IMR-90 (cell line): Measurements from ENCODE around the gene NR2F1. TPM values are rescaled to one million over a fixed set of nuclear protein-coding genes. Genes with fewer than 3 reads are reported as not detected.
A peak's percentile ranks its signal among the peaks of the same experiment; 100 is the strongest.

Experiments used
- ATAC-seq: fragments of 200-7000 bp; cut with Tn5 transposase; 2 replicates; pipeline ENCODE4 v1.9.1; 2020; ENCODE audit warnings: low read depth, mild to moderate bottlenecking, moderate library complexity
- BruUV-seq: library from RNA; stranded (reverse); fragments of 400-500 nt; replicated peaks from 2 replicates; lab custom pipeline; 2021; lab: Mats Ljungman, UMichigan
- CTCF ChIA-PET: fragments of 300-600 bp; formaldehyde crosslinking; extraction: SDS; loops from one replicate; lab custom pipeline; 2021; ENCODE audit warnings: antibody characterized with exemption; lab: Yijun Ruan, JAX
- POLR2A ChIA-PET: fragments of 300-600 bp; sonication (Branson Sonifier 250); formaldehyde crosslinking; loops from one replicate; lab custom pipeline; 2022; ENCODE audit warnings: antibody characterized with exemption; ENCODE audit not compliant: unreplicated experiment; lab: Charles Lee
- DNase-seq: peaks from one replicate; pipeline ENCODE4 v3.0.0; 2013
- H2AFZ ChIP-seq: replicated peaks from 2 replicates; pipeline ENCODE3; 2013; ENCODE audit warnings: low read length, mild to moderate bottlenecking; ENCODE audit not compliant: poor library complexity
- H2AK5ac ChIP-seq: 2 replicates; pipeline ENCODE4 v1.6.1; 2013; ENCODE audit warnings: low read depth, low read length, inconsistent platforms
- H2AK9ac ChIP-seq: replicated peaks from 2 replicates; pipeline ENCODE3; 2013; ENCODE audit warnings: mild to moderate bottlenecking, low read depth, low read length, moderate library complexity; ENCODE audit not compliant: poor library complexity
- H2BK120ac ChIP-seq: 2 replicates; pipeline ENCODE4 v1.6.1; 2013; ENCODE audit warnings: low read depth, low read length, inconsistent platforms
- H2BK15ac ChIP-seq: 3 replicates; pipeline ENCODE4 v1.6.1; 2013; ENCODE audit warnings: low read depth, low read length, inconsistent platforms
- H2BK20ac ChIP-seq: 2 replicates; pipeline ENCODE4 v1.6.1; 2013; ENCODE audit warnings: low read depth, mild to moderate bottlenecking, inconsistent platforms, low read length, moderate library complexity
- H2BK5ac ChIP-seq: 2 replicates; pipeline ENCODE4 v1.6.1; 2013; ENCODE audit warnings: mild to moderate bottlenecking, low read depth, low read length, inconsistent platforms; ENCODE audit not compliant: poor library complexity, severe bottlenecking
- H3K14ac ChIP-seq: replicated peaks from 2 replicates; pipeline ENCODE4 v1.6.1; 2013; ENCODE audit warnings: low read depth, low read length, inconsistent platforms
- H3K18ac ChIP-seq: 2 replicates; pipeline ENCODE4 v1.6.1; 2013; ENCODE audit warnings: low read depth, low read length, control low read depth
- H3K23ac ChIP-seq: 2 replicates; pipeline ENCODE4 v1.6.1; 2013; ENCODE audit warnings: low read depth, low read length, inconsistent platforms
- H3K27ac ChIP-seq: 2 replicates; pipeline ENCODE4 v1.5.1; 2013; ENCODE audit warnings: mild to moderate bottlenecking, control low read depth, low read length; ENCODE audit not compliant: insufficient read depth
- H3K27me3 ChIP-seq: 2 replicates; pipeline ENCODE4 v1.6.1; 2013; ENCODE audit warnings: low read length; ENCODE audit not compliant: control insufficient read depth, insufficient read depth
- H3K36me3 ChIP-seq: 2 replicates; pipeline ENCODE4 v1.6.1; 2013; ENCODE audit warnings: low read length, mixed read lengths; ENCODE audit not compliant: control insufficient read depth, insufficient read depth
- H3K4ac ChIP-seq: 2 replicates; pipeline ENCODE4 v1.6.1; 2013; ENCODE audit warnings: low read depth, low read length, inconsistent platforms
- H3K4me1 ChIP-seq: 2 replicates; pipeline ENCODE4 v1.6.1; 2013; ENCODE audit warnings: low read length, mixed read lengths; ENCODE audit not compliant: control insufficient read depth, insufficient read depth
- H3K4me2 ChIP-seq: 2 replicates; pipeline ENCODE4 v1.6.1; 2013; ENCODE audit warnings: low read depth, mild to moderate bottlenecking, control low read depth, low read length, moderate library complexity
- H3K4me3 ChIP-seq: 2 replicates; pipeline ENCODE4 v1.5.1; 2013; ENCODE audit warnings: low read depth, mild to moderate bottlenecking, control low read depth, low read length, moderate library complexity; ENCODE audit not compliant: insufficient read depth
- H3K56ac ChIP-seq: 2 replicates; pipeline ENCODE4 v1.6.1; 2013; ENCODE audit warnings: low read length, inconsistent platforms; ENCODE audit not compliant: insufficient read depth; ENCODE audit errors: extremely low read depth
- H3K79me1 ChIP-seq, 2 experiments: 2 replicates each; pipeline ENCODE4 v1.6.1; 2013; ENCODE audit warnings: low read length in 2 of 2, inconsistent platforms in 1 of 2, low read depth in 1 of 2
- H3K9ac ChIP-seq: 2 replicates; pipeline ENCODE4 v1.6.1; 2013; ENCODE audit warnings: low read depth, low read length, control low read depth
- H3K9me1 ChIP-seq: 2 replicates; pipeline ENCODE4 v1.6.1; 2013; ENCODE audit warnings: low read length, inconsistent platforms; ENCODE audit not compliant: insufficient read depth
- H3K9me3 ChIP-seq: 2 replicates; pipeline ENCODE4 v1.6.1; 2013; ENCODE audit warnings: low read length; ENCODE audit not compliant: control insufficient read depth, insufficient read depth
- H4K20me1 ChIP-seq: 2 replicates; pipeline ENCODE4 v1.6.1; 2013; ENCODE audit warnings: low read length, inconsistent platforms; ENCODE audit not compliant: insufficient read depth
- H4K5ac ChIP-seq: 2 replicates; pipeline ENCODE4 v1.6.1; 2013; ENCODE audit warnings: mild to moderate bottlenecking, low read depth, low read length, control low read depth
- H4K8ac ChIP-seq, 2 experiments: 2 replicates each; pipeline ENCODE4 v1.6.1; 2013; ENCODE audit warnings: low read depth in 2 of 2, low read length in 2 of 2, control low read depth in 1 of 2, inconsistent platforms in 1 of 2
- H4K91ac ChIP-seq: 2 replicates; pipeline ENCODE4 v1.6.1; 2013; ENCODE audit warnings: low read depth, low read length, inconsistent platforms; ENCODE audit not compliant: insufficient read depth
- NFE2L2 ChIP-seq: fragments of 150-350 bp; IDR thresholded peaks from 2 replicates; pipeline ENCODE4 v1.6.1; 2016; ENCODE audit warnings: low read depth, mild to moderate bottlenecking, low read length
- POLR2A ChIP-seq: IDR thresholded peaks from 2 replicates; pipeline ENCODE4 v1.6.1; 2012; ENCODE audit warnings: mild to moderate bottlenecking, low read depth, low read length
- RCOR1 ChIP-seq: IDR thresholded peaks from 2 replicates; pipeline ENCODE4 v1.6.1; 2012; ENCODE audit warnings: mild to moderate bottlenecking, low read length, improper control_type of control experiment; ENCODE audit not compliant: insufficient replicate concordance
- RFX5 ChIP-seq: IDR thresholded peaks from 2 replicates; pipeline ENCODE4 v1.8.0; 2012; ENCODE audit warnings: low read depth, mild to moderate bottlenecking, low read length, moderate library complexity
- WGBS, 2 experiments: methylation state at CpG; one replicate each; pipeline versions ENCODE4 v1.1.5 to v1.1.7; 2013; ENCODE audit warnings: missing lambda C conversion rate in 2 of 2; ENCODE audit not compliant: insufficient read length in 1 of 2; ENCODE audit errors: extremely low coverage in 2 of 2; 5-methylcytosine and 5-hydroxymethylcytosine counted together
- dilution Hi-C: fragments of 300-500 bp; cut with HindIII; formaldehyde crosslinking; loops from one replicate; pipeline ENCODE4 v1.14.3; 2018; ENCODE audit warnings: low sequenced_read_pairs; ENCODE audit not compliant: unreplicated experiment
- in situ Hi-C: fragments of 300-500 bp; cut with MboI; formaldehyde crosslinking; loops from 3 replicates; pipeline ENCODE4 v1.14.3; 2019; ENCODE audit warnings: low sequenced_read_pairs, inconsistent platforms, mixed read lengths
- intact Hi-C: fragments of 100-400 bp; cut with micrococcal nuclease; formaldehyde crosslinking; loops from 2 replicates; pipeline ENCODE4 v1.10.0; 2022
- polyA plus RNA-seq, 3 experiments: library from polyadenylated mRNA; depleted of rRNA; stranded (reverse); fragments of >200 nt; gene quantifications; 2 replicates each; pipeline ENCODE4 v1.2.3, GENCODE V29; 2012; ENCODE audit warnings: low replicate concordance in 1 of 3
- total RNA-seq: library from RNA; depleted of rRNA; stranded (reverse); fragments of >200 nt; gene quantifications from 2 replicates; pipeline ENCODE4 v1.2.3, GENCODE V29; 2012
- TF ChIP-seq, protein P1 (sequence below): conservative IDR thresholded peaks from 2 replicates; pipeline ENCODE4 v1.5.1; 2012; ENCODE audit warnings: mild to moderate bottlenecking, low read depth, low read length, improper control_type of control experiment
- TF ChIP-seq, protein P2 (sequence below): fragments of 150-350 bp; IDR thresholded peaks from 2 replicates; pipeline ENCODE4 v1.6.1; 2016; ENCODE audit warnings: low read depth, mild to moderate bottlenecking, low read length, moderate library complexity, borderline replicate concordance

The NR2F1 gene
- total and polyA plus RNA-seq, 2 of the 4 experiments (the other 2 are of a cell fraction) = 19.0 to 160 TPM

DNA sequence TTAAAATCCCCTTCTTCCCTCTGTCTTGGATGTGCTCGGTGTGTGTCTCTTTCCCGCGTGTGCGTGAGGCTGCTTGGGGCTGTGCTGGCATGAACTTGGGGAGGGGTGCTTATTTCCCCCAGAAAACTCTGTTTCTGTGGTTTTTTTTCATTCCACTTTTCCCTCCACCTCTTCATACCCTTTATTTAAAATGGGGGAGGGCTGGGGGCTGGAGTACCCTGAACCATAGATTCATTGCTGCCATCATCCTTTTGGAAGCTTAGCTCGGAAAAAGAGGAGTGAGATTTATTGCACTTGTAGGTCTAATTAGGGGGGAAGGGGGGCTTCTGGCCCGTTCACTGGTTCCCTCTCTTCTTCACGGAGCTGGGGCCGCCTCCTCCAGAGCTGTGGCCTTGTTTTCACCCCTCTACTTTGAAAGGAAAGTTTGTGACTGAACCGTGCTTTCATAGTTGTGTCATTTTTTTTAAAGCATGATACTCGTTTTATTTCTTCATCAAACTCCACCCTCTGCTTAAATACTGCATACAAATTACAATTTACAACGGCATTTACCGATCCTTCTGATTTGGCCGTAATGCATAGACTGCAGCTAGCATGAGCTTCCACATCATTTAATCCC is 2.9 kb downstream of the NR2F1 start:
- H2BK20ac ChIP-seq = peak overlapping the region; percentile 81
- H3K9ac ChIP-seq = peak overlapping the region; percentile 100
- in situ Hi-C loops = loop anchor here (10.0 to 25.0 kb wide), 4 partner anchors 329 to 1274 kb away; no protein-coding TSS in a partner anchor
- H2AFZ ChIP-seq = peak overlapping the region; percentile 68
- no peaks in the 10 kb centered on the region for H3K9me3 ChIP-seq
- peak; percentile 30; the same call in 1 of the 2 replicates for TF ChIP-seq POLR2A
- TF ChIP-seq, protein P1, sequence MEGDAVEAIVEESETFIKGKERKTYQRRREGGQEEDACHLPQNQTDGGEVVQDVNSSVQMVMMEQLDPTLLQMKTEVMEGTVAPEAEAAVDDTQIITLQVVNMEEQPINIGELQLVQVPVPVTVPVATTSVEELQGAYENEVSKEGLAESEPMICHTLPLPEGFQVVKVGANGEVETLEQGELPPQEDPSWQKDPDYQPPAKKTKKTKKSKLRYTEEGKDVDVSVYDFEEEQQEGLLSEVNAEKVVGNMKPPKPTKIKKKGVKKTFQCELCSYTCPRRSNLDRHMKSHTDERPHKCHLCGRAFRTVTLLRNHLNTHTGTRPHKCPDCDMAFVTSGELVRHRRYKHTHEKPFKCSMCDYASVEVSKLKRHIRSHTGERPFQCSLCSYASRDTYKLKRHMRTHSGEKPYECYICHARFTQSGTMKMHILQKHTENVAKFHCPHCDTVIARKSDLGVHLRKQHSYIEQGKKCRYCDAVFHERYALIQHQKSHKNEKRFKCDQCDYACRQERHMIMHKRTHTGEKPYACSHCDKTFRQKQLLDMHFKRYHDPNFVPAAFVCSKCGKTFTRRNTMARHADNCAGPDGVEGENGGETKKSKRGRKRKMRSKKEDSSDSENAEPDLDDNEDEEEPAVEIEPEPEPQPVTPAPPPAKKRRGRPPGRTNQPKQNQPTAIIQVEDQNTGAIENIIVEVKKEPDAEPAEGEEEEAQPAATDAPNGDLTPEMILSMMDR = no peak
- no peak for TF ChIP-seq RCOR1
- TF ChIP-seq, protein P2, sequence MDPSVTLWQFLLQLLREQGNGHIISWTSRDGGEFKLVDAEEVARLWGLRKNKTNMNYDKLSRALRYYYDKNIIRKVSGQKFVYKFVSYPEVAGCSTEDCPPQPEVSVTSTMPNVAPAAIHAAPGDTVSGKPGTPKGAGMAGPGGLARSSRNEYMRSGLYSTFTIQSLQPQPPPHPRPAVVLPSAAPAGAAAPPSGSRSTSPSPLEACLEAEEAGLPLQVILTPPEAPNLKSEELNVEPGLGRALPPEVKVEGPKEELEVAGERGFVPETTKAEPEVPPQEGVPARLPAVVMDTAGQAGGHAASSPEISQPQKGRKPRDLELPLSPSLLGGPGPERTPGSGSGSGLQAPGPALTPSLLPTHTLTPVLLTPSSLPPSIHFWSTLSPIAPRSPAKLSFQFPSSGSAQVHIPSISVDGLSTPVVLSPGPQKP = no peak
- TF ChIP-seq NFE2L2 = no peak
- no peak for TF ChIP-seq RFX5
- peak overlapping the region; percentile 99 for H3K18ac ChIP-seq
- CTCF ChIA-PET = interaction anchor here (0.7 kb wide), 1 partner anchor 203 kb away, joined by 3 read pairs; no protein-coding TSS in a partner anchor
- peak overlapping the region; percentile 78 for H2AK5ac ChIP-seq
- no peaks in the 10 kb centered on the region for H3K27me3 ChIP-seq
- peak overlapping the region; percentile 97 for H3K4ac ChIP-seq
- H3K56ac ChIP-seq = peak overlapping the region; percentile 89
- peak overlapping the region; percentile 43 for H2AK9ac ChIP-seq
- H3K4me1 ChIP-seq = peaks cover 6% of the 10 kb centered on the region
- peak overlapping the region; percentile 59 to 80 for H4K8ac ChIP-seq
- peak; percentile 45 for DNase-seq
- H2BK5ac ChIP-seq = peak overlapping the region; percentile 99
- peak overlapping the region; percentile 90 for H3K4me2 ChIP-seq
- H3K23ac ChIP-seq = peak overlapping the region; percentile 98
- WGBS, 2 experiments = no CpG with 5 or more reads among the region's 13 CpGs
- H3K27ac ChIP-seq = peak overlapping the region; percentile 100
- dilution Hi-C loops = no loop called here
- H4K91ac ChIP-seq = peak overlapping the region; percentile 96
- POLR2A ChIA-PET = interaction anchor here (0.5 to 2.6 kb wide), 4 partner anchors 10 to 1294 kb away, joined by 4 to 12 read pairs (median 6); no protein-coding TSS in a partner anchor
- H3K14ac ChIP-seq = peak overlapping the region; percentile 99
- peaks cover 8% of the 10 kb centered on the region; the same call in 1 of the 2 replicates for H4K20me1 ChIP-seq
- ATAC-seq = no peak
- H3K9me1 ChIP-seq = no peaks in the 10 kb centered on the region
- peak overlapping the region; percentile 87 for H2BK120ac ChIP-seq
- H2BK15ac ChIP-seq = peak overlapping the region; percentile 38; the same call in 1 of the 3 replicates
- H3K79me1 ChIP-seq = peaks cover 0 to 2% of the 10 kb centered on the region in 2 experiments; a peak in 2 of 4 replicates
- H4K5ac ChIP-seq = peak overlapping the region; percentile 88
- peaks cover 33% of the 10 kb centered on the region for H3K36me3 ChIP-seq
- no TSS peak for BruUV-seq
- intact Hi-C loops = loop anchor here (5.0 to 10.0 kb wide), 4 partner anchors 519 to 1266 kb away; no protein-coding TSS in a partner anchor
- peak overlapping the region; percentile 99 for H3K4me3 ChIP-seq
